ENCODE data around the gene LEMD1. TPM values are rescaled to one million over a fixed set of nuclear protein-coding genes. Genes with fewer than 3 reads are reported as not detected.

LEMD1 gene
- polyA plus RNA-seq, 2 donors = 0.78 to 0.81 TPM

DNA sequence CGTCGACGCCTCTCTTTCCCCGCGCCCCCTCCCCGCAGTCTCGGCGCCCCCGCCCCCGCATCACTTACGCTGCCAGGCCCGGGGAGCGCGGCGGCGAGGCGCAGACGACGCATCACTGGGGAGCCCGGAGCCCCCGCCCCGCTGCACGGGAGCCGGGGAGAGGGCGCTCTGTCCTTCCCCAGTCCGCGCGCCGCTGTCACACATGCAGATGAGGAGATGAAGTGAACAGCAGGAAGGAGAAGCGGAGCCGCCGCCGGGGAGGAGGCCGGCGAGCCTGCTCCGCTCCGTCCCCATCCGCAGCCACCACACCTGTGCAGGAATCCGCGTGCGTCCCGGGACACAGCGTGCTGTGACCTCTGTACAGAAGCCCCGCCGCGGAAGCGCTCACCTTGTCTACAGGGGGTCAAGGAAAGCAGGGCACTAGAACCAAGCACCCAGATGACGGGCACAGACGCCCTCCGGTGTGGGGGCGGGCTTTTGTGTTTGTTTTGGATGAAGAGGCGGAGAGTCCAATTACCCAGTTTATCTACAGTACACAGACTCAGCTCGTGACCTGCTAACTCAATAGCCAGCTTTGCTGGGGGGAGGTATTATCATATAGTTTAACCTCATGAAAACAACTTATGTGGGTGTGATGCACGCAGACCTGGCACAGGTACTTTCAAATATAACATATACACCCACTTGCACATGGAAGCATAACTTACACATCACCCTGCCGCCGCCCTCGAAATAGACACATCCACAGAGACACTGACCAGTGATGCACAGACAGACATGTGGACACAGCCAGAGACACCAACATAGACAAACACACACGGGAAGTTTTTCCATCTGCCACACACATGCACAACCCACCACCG is 77.6 kb downstream of the LEMD1 start:
- H3K36me3 ChIP-seq (ENCODE audit: control insufficient read depth in 2 of 2, insufficient read depth in 2 of 2, low read length in 1 of 2) = no peaks in the 10 kb centered on the region
- peaks cover 7 to 11% of the 10 kb centered on the region in 2 donors for H3K4me1 ChIP-seq (ENCODE audit: control insufficient read depth in 2 of 2, insufficient read depth in 2 of 2, low read length in 1 of 2)
- H3K27me3 ChIP-seq (ENCODE audit: control insufficient read depth in 1 of 2, insufficient read depth in 2 of 2, low read length in 2 of 2) = peaks cover 0 to 7% of the 10 kb centered on the region in 2 donors
- H3K9me3 ChIP-seq (ENCODE audit: control insufficient read depth in 2 of 2, insufficient read depth in 1 of 2, low read depth in 1 of 2, low read length in 1 of 2) = peaks cover 0 to 2% of the 10 kb centered on the region in 2 donors
- 10 to 12% methylated on average over 42 to 59 of the region's 59 CpGs for WGBS, 2 donors
- peak overlapping the region; percentile 28 to 45 for H3K4me3 ChIP-seq (ENCODE audit: low read depth in 1 of 2, low read length in 2 of 2)
- H3K27ac ChIP-seq (ENCODE audit: low read depth in 2 of 2, low read length in 1 of 2) = no peak overlapping the region

DNA sequence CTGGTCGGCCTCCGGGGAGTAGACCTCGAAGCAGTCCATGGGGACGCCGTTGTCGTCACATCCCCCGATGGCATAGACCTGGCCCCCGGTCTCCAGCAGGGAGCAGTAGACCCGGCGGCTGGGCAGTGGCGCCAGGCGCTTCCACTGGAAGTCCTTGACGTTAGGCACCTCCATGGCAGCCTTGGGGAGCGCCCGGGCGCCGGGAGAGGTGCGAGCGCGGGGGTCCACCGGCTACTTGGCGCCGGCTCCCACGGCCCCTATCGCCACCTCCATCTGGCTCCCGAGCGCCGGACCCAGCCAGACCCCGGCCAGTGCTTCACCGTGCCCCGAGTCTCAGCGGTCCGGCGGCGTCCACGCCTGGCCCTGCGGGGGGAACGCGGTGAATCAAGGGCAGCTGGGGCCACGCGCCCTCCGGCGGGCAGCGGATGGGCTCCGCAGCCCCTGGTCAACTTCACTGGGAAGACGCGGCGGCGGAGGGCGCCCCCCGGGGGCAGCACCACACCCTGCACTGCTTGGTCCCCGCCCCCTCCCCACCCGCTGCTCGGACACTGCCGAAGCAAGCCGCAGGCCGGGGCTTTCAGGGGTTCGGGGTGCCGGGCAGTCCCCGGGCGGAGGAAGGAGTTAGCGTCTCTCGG is 78.3 kb downstream of the LEMD1 start:
- no peaks in the 10 kb centered on the region for H3K36me3 ChIP-seq (ENCODE audit: control insufficient read depth in 2 of 2, insufficient read depth in 2 of 2, low read length in 1 of 2)
- WGBS, 2 donors = 7% methylated on average over 49 to 63 of the region's 63 CpGs
- H3K4me1 ChIP-seq (ENCODE audit: control insufficient read depth in 2 of 2, insufficient read depth in 2 of 2, low read length in 1 of 2) = peaks cover 6 to 11% of the 10 kb centered on the region in 2 donors
- no peak overlapping the region for H3K27ac ChIP-seq (ENCODE audit: low read depth in 2 of 2, low read length in 1 of 2)
- peak overlapping the region; percentile 25 to 45 for H3K4me3 ChIP-seq (ENCODE audit: low read depth in 1 of 2, low read length in 2 of 2)
- peaks cover 0 to 2% of the 10 kb centered on the region in 2 donors for H3K9me3 ChIP-seq (ENCODE audit: control insufficient read depth in 2 of 2, insufficient read depth in 1 of 2, low read depth in 1 of 2, low read length in 1 of 2)
- H3K27me3 ChIP-seq (ENCODE audit: control insufficient read depth in 1 of 2, insufficient read depth in 2 of 2, low read length in 2 of 2) = peaks cover 0 to 7% of the 10 kb centered on the region in 2 donors

DNA sequence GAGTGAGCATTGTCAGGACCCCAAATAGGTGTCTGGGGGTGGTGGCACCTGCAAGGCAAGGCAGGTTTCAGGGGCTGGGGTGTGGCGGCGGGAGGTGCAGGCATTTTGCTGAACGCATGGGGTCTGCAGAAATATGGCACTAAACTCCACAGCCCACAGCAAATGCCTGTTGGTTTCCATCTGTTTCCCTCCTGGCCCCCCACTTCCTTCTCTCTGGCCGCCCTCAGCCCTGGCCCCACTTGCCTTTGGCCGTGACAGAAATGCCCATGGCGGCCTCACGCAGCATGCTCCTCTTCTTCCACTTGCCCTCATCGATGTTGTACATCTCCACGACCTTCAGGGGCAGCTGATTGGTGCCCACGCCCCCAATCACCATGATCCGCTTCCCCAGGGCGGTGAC is 78.9 kb downstream of the LEMD1 start:
- Histone ChIP-seq H3K36me3 (ENCODE audit: control insufficient read depth in 2 of 2, insufficient read depth in 2 of 2, low read length in 1 of 2) (no peaks in the 10 kb centered on the region), H3K27me3 (ENCODE audit: control insufficient read depth in 1 of 2, insufficient read depth in 2 of 2, low read length in 2 of 2) (peaks cover 0 to 7% of the 10 kb centered on the region in 2 donors), H3K4me3 (ENCODE audit: low read depth in 1 of 2, low read length in 2 of 2) (peak overlapping the region; percentile 25 to 45), H3K4me1 (ENCODE audit: control insufficient read depth in 2 of 2, insufficient read depth in 2 of 2, low read length in 1 of 2) (peaks cover 6 to 11% of the 10 kb centered on the region in 2 donors), H3K9me3 (ENCODE audit: control insufficient read depth in 2 of 2, insufficient read depth in 1 of 2, low read depth in 1 of 2, low read length in 1 of 2) (peaks cover 0 to 2% of the 10 kb centered on the region in 2 donors), H3K27ac (ENCODE audit: low read depth in 2 of 2, low read length in 1 of 2) (no peak overlapping the region)
- 70 to 76% methylated on average over 12 of the region's 12 CpGs for WGBS, 2 donors

DNA sequence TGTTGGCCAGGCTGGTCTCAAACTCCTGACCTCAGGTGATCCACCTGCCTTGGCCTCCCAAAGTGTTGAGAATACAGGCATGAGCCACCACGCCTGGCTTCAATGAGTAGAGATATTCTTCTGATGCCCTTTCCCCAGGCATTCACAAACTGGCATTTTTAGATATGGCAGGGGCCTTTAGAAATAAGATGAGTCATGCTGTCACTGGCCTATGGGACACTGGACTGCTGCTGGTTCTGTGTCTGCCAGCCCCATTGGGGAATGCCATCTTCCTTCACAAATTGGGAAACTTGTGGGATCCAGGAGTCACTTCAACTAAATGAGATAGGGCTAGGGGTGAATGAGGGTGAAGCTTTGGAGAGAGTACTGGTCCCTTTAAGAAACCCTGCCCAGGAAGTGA is 81.2 kb downstream of the LEMD1 start:
- Histone ChIP-seq H3K9me3 (ENCODE audit: control insufficient read depth in 2 of 2, insufficient read depth in 1 of 2, low read depth in 1 of 2, low read length in 1 of 2) (peaks cover 0 to 2% of the 10 kb centered on the region in 2 donors), H3K4me1 (ENCODE audit: control insufficient read depth in 2 of 2, insufficient read depth in 2 of 2, low read length in 1 of 2) (peaks cover 6 to 11% of the 10 kb centered on the region in 2 donors), H3K27ac (ENCODE audit: low read depth in 2 of 2, low read length in 1 of 2) (no peak overlapping the region), H3K4me3 (ENCODE audit: low read depth in 1 of 2, low read length in 2 of 2) (no peak overlapping the region), H3K27me3 (ENCODE audit: control insufficient read depth in 1 of 2, insufficient read depth in 2 of 2, low read length in 2 of 2) (peaks cover 0 to 7% of the 10 kb centered on the region in 2 donors), H3K36me3 (ENCODE audit: control insufficient read depth in 2 of 2, insufficient read depth in 2 of 2, low read length in 1 of 2) (no peaks in the 10 kb centered on the region)
- 95 to 96% methylated on average over 1 of the region's 1 CpG for WGBS, 2 donors

DNA sequence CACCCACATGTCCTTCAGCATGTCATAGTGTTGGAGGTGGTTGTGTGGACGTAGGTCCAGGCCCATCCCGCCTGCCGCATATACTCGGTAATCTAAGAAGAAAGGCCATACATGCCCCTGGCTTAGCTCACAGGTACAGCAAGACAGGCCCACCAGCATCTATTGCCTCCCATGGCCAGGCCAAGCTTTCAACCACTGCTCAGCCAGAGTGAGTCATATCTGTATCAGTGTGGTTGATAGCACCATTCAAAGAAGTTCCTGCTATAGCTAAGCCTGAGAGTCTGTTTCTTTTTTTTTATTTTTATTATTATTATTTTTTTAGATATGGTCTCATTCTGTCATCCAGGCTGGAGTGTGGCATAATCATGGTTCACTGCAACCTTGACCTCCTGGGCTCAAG is 82.1 kb downstream of the LEMD1 start:
- 89 to 93% methylated on average over 4 of the region's 4 CpGs for WGBS, 2 donors
- Histone ChIP-seq H3K9me3 (ENCODE audit: control insufficient read depth in 2 of 2, insufficient read depth in 1 of 2, low read depth in 1 of 2, low read length in 1 of 2) (peaks cover 0 to 2% of the 10 kb centered on the region in 2 donors), H3K27ac (ENCODE audit: low read depth in 2 of 2, low read length in 1 of 2) (no peak overlapping the region), H3K27me3 (ENCODE audit: control insufficient read depth in 1 of 2, insufficient read depth in 2 of 2, low read length in 2 of 2) (peaks cover 0 to 7% of the 10 kb centered on the region in 2 donors), H3K4me1 (ENCODE audit: control insufficient read depth in 2 of 2, insufficient read depth in 2 of 2, low read length in 1 of 2) (peaks cover 6 to 11% of the 10 kb centered on the region in 2 donors), H3K36me3 (ENCODE audit: control insufficient read depth in 2 of 2, insufficient read depth in 2 of 2, low read length in 1 of 2) (no peaks in the 10 kb centered on the region), H3K4me3 (ENCODE audit: low read depth in 1 of 2, low read length in 2 of 2) (no peak overlapping the region)

DNA sequence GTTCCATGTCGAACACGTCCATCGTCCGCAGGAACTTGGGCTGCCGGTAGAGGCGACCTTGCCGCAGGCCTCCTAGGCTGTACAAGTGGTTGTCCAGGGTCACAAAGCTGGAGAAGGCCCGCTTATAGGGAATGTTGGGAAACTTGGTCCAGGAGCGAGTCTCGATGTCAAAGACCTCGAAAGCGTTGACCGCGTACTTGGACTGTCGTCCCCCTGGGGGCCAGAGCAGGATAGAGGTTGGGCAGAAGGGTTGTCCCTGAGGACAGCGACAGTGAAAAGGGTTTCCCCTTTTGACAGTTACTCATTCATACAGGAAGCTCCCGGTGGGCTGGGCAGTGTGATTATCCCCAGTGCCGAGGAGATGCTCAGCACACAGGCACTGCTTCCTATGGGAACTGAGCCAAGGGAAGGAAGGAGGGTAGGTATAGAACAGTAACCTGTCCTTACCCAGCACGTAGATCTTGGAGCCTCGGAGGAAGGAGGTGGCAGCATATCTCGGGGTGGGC is 82.6 kb downstream of the LEMD1 start:
- H3K4me3 ChIP-seq (ENCODE audit: low read depth in 1 of 2, low read length in 2 of 2) = no peak overlapping the region
- H3K27me3 ChIP-seq (ENCODE audit: control insufficient read depth in 1 of 2, insufficient read depth in 2 of 2, low read length in 2 of 2) = peaks cover 0 to 7% of the 10 kb centered on the region in 2 donors
- H3K4me1 ChIP-seq (ENCODE audit: control insufficient read depth in 2 of 2, insufficient read depth in 2 of 2, low read length in 1 of 2) = peaks cover 5 to 11% of the 10 kb centered on the region in 2 donors
- WGBS, 2 donors = 83 to 85% methylated on average over 21 of the region's 21 CpGs
- H3K36me3 ChIP-seq (ENCODE audit: control insufficient read depth in 2 of 2, insufficient read depth in 2 of 2, low read length in 1 of 2) = no peaks in the 10 kb centered on the region
- H3K27ac ChIP-seq (ENCODE audit: low read depth in 2 of 2, low read length in 1 of 2) = no peak overlapping the region
- H3K9me3 ChIP-seq (ENCODE audit: control insufficient read depth in 2 of 2, insufficient read depth in 1 of 2, low read depth in 1 of 2, low read length in 1 of 2) = peaks cover 0 to 2% of the 10 kb centered on the region in 2 donors

DNA sequence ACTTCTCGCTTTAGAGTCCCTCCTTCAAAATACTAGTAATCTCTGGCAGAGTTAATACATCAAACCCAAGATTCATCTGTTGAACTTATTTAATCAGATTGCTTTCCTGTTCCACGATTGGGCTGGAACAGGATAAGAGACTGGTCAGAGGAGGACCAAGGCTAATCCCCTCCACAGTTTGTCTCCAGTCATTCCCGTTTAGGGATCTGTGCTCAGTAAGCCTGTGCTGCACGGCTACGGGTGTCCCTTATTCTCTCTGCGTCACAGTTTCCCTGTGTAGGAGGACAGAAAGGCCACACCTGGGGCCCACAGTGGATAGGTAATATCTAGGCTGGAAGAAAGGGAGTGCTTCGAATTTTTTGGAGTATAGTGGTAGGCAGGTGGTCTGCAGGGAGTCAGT is 83.8 kb downstream of the LEMD1 start:
- Histone ChIP-seq H3K4me1 (ENCODE audit: control insufficient read depth in 2 of 2, insufficient read depth in 2 of 2, low read length in 1 of 2) (peaks cover 0 to 2% of the 10 kb centered on the region in 2 donors), H3K27ac (ENCODE audit: low read depth in 2 of 2, low read length in 1 of 2) (no peak overlapping the region), H3K27me3 (ENCODE audit: control insufficient read depth in 1 of 2, insufficient read depth in 2 of 2, low read length in 2 of 2) (no peaks in the 10 kb centered on the region), H3K9me3 (ENCODE audit: control insufficient read depth in 2 of 2, insufficient read depth in 1 of 2, low read depth in 1 of 2, low read length in 1 of 2) (no peaks in the 10 kb centered on the region), H3K4me3 (ENCODE audit: low read depth in 1 of 2, low read length in 2 of 2) (no peak overlapping the region), H3K36me3 (ENCODE audit: control insufficient read depth in 2 of 2, insufficient read depth in 2 of 2, low read length in 1 of 2) (no peaks in the 10 kb centered on the region)
- WGBS, 2 donors = 71 to 79% methylated on average over 7 of the region's 7 CpGs

DNA sequence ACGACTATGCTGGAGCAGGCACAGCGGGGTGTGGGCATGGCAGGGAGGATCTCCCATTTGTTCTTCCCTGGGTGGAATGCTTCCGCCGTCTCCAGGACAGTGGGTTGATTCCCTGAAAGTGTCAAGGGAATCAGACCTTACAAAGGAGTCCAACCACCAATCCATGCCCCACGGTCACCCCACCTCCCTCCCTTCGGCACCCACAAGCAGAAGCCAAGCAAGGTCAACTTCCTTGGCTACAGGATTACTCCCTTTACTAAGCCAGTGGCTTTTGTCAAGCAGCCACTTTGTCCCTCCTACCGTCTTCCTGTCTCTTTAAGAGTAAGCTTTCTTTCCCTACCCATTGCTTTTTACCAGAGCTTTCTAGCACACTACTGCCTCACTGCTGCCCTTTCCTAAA is 84.4 kb downstream of the LEMD1 start:
- Histone ChIP-seq H3K27me3 (ENCODE audit: control insufficient read depth in 1 of 2, insufficient read depth in 2 of 2, low read length in 2 of 2) (no peaks in the 10 kb centered on the region), H3K36me3 (ENCODE audit: control insufficient read depth in 2 of 2, insufficient read depth in 2 of 2, low read length in 1 of 2) (no peaks in the 10 kb centered on the region), H3K4me1 (ENCODE audit: control insufficient read depth in 2 of 2, insufficient read depth in 2 of 2, low read length in 1 of 2) (no peaks in the 10 kb centered on the region), H3K4me3 (ENCODE audit: low read depth in 1 of 2, low read length in 2 of 2) (no peak overlapping the region), H3K9me3 (ENCODE audit: control insufficient read depth in 2 of 2, insufficient read depth in 1 of 2, low read depth in 1 of 2, low read length in 1 of 2) (no peaks in the 10 kb centered on the region), H3K27ac (ENCODE audit: low read depth in 2 of 2, low read length in 1 of 2) (no peak overlapping the region)
- 77 to 79% methylated on average over 7 of the region's 7 CpGs for WGBS, 2 donors

DNA sequence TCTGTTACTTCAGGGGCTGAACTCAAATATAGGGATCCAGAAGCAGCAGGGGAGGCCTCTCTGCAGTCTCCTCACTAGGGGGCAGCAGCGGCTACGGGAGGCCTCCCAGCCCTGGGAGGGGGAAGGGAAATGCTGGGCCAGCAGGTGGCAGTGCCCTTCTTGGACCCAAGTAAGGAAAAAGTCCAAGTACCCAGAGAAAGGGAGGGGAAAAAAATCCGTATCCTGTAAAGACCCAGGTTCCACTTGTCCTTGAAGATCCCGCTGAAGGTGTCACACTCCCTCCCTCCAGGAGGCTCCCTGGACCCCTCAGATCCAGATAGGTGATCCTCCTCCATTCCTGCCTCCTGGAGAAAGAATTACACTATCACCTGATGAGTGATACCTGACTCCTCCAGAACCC is 86.2 kb downstream of the LEMD1 start:
- WGBS, 2 donors = 0 to 3% methylated on average over 4 of the region's 4 CpGs
- Histone ChIP-seq H3K4me3 (ENCODE audit: low read depth in 1 of 2, low read length in 2 of 2) (no peak overlapping the region), H3K4me1 (ENCODE audit: control insufficient read depth in 2 of 2, insufficient read depth in 2 of 2, low read length in 1 of 2) (no peaks in the 10 kb centered on the region), H3K27ac (ENCODE audit: low read depth in 2 of 2, low read length in 1 of 2) (no peak overlapping the region), H3K9me3 (ENCODE audit: control insufficient read depth in 2 of 2, insufficient read depth in 1 of 2, low read depth in 1 of 2, low read length in 1 of 2) (no peaks in the 10 kb centered on the region), H3K27me3 (ENCODE audit: control insufficient read depth in 1 of 2, insufficient read depth in 2 of 2, low read length in 2 of 2) (no peaks in the 10 kb centered on the region), H3K36me3 (ENCODE audit: control insufficient read depth in 2 of 2, insufficient read depth in 2 of 2, low read length in 1 of 2) (no peaks in the 10 kb centered on the region)

All from esophagus (tissue), 2 donors.